Muscle layer of duodenum (tissue), 2 donors: ENCODE measurements around the gene DNAJB4.
"Not testable (repeated sequence)": the region's sequence is repeated elsewhere in the genome, so short reads cannot be mapped to it uniquely, and the experiment has no call there.

ENCODE experiments used
- H3K27ac ChIP-seq: one replicate; pipeline ENCODE4 v1.7.0; 2013; ENCODE audit warnings: mild to moderate bottlenecking, low read length
- H3K27me3 ChIP-seq: one replicate; pipeline ENCODE4 v1.7.0; 2013; ENCODE audit warnings: low read depth, mild to moderate bottlenecking, control low read depth, low read length
- H3K36me3 ChIP-seq, 2 donors: one replicate each; pipeline ENCODE4 v1.7.0; 2013; ENCODE audit warnings: low read length in 2 of 2, control low read depth in 1 of 2, mild to moderate bottlenecking in 1 of 2; ENCODE audit not compliant: insufficient read depth in 2 of 2, control insufficient read depth in 1 of 2
- H3K4me1 ChIP-seq, 2 donors: one replicate each; pipeline ENCODE4 v1.7.0; 2013; ENCODE audit warnings: low read length in 2 of 2, mild to moderate bottlenecking in 2 of 2, control low read depth in 1 of 2, moderate library complexity in 1 of 2; ENCODE audit not compliant: insufficient read depth in 2 of 2, control insufficient read depth in 1 of 2
- H3K4me3 ChIP-seq, 2 donors: one replicate each; pipeline ENCODE4 v1.7.0; 2013; ENCODE audit warnings: low read length in 2 of 2, low read depth in 1 of 2, mild to moderate bottlenecking in 1 of 2
- H3K9me3 ChIP-seq, 2 donors: one replicate each; pipeline ENCODE4 v1.7.0; 2013; ENCODE audit warnings: low read length in 2 of 2, control low read depth in 1 of 2, mild to moderate bottlenecking in 1 of 2; ENCODE audit not compliant: control insufficient read depth in 1 of 2
- donor health status: healthy.

Gene DNAJB4

DNA sequence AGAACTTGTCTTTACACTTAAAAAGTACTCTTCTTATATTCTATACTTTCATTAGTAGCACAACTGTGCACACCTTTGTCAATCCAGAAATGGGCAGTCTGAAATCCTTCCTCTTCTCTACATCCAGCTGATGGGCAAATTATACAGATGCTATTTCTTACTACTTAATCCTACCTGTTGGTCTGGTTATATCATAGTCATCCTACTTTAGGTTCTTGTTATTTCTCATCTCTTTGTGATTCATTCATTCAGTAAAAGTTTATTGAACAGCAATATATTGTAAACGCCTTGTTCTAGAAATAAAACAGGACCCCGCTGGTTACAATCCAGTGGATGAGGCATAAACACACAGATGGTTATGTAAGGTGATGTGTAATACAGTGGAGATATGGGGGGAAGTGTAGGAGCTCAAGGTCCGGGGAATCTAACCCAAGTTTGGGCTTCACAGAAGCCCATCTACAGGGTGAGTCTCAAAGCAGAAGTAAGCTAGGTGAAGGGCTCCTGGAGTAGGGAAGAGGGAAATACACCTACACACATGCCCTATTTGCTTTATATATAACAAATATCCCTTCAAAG, 14.0 kb upstream of the DNAJB4 start:
- H3K4me1 ChIP-seq = peaks cover 0 to 3% of the 10 kb centered on the region in 2 donors
- H3K4me3 ChIP-seq = no peak overlapping the region
- H3K36me3 ChIP-seq = no peaks in the 10 kb centered on the region
- no peaks in the 10 kb centered on the region for H3K27me3 ChIP-seq
- no peak overlapping the region for H3K27ac ChIP-seq
- no peaks in the 10 kb centered on the region for H3K9me3 ChIP-seq

- H3K9me3 ChIP-seq = no peaks in the 10 kb centered on the region
- H3K36me3 ChIP-seq = no peaks in the 10 kb centered on the region
- H3K27me3 ChIP-seq = no peaks in the 10 kb centered on the region
- H3K4me3 ChIP-seq = no peak overlapping the region
- H3K27ac ChIP-seq = no peak overlapping the region
- H3K4me1 ChIP-seq = peaks cover 0 to 3% of the 10 kb centered on the region in 2 donors
Observed at GRCh38 chr1:77991638-77992037, 13.1 kb upstream of the DNAJB4 start.

DNA sequence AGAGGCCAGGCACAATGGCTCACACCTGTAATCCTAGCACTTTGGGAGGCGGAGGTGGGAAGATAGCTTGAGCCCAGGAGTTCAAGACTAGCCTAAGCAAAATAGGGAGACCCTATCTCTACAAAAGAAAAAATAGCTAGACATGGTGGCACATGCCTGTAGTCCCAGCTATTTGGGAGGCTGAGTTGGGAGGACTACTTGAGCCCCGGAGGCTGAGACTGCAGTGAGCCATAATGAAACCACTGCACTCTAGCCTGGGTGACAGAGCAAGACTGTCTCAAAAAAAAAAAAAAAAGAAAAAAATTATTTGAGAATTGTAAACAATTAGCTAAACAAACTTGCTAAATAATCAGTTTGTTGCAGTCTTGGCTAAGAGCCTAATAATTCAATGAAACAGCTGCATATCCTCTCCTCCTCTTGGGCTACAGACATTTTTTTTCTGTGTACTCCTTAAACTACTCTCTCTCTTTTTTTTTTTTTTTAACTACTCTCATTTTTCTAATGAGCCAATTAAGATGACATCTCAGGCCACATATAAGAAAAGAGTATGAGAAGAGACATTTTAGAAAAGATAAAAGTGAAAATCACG, 10.5 kb upstream of the DNAJB4 start:
- Histone ChIP-seq H3K4me3 (no peak overlapping the region), H3K4me1 (peaks cover 0 to 3% of the 10 kb centered on the region in 2 donors), H3K27me3 (no peaks in the 10 kb centered on the region), H3K27ac (no peak overlapping the region), H3K36me3 (no peaks in the 10 kb centered on the region), H3K9me3 (no peaks in the 10 kb centered on the region)

- Histone ChIP-seq H3K4me1 (no peaks in the 10 kb centered on the region), H3K4me3 (no peak overlapping the region), H3K9me3 (no peaks in the 10 kb centered on the region), H3K27ac (no peak overlapping the region), H3K27me3 (no peaks in the 10 kb centered on the region), H3K36me3 (no peaks in the 10 kb centered on the region)
Observed at GRCh38 chr1:77996734-77997133, 8.0 kb upstream of the DNAJB4 start.

DNA sequence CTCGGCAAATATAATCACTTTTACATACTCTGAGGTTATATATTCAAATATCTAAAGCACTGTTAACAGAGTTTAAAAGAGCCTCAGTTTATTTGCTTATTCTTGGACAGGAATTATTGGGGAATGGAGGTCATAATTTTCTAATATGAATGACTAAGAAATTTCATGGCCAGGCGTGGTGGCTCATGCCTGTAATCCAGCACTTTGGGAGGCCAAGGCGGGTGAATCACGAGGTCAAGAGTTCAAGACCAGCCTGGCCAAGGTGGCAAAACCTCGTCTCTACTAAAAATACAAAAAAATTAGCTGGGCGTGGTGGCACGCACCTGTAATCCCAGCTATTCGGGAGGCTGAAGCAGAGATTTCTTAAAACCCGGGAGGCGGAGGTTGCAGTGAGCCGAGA, 4.2 kb upstream of the DNAJB4 start:
- not testable (repeated sequence) for H3K27ac ChIP-seq, H3K4me3 ChIP-seq, H3K4me1 ChIP-seq, H3K9me3 ChIP-seq, H3K36me3 ChIP-seq, H3K27me3 ChIP-seq

- Histone ChIP-seq H3K4me1 (peaks cover 7 to 9% of the 10 kb centered on the region in 2 donors), H3K9me3 (no peaks in the 10 kb centered on the region), H3K27me3 (no peaks in the 10 kb centered on the region), H3K27ac (peak overlapping the region; percentile 100), H3K4me3 (peak overlapping the region in 1 of 2 donors; percentile 92), H3K36me3 (peaks cover 0 to 11% of the 10 kb centered on the region in 2 donors)
Observed at GRCh38 chr1:78003070-78003746, 1.5 kb upstream of the DNAJB4 start.

DNA sequence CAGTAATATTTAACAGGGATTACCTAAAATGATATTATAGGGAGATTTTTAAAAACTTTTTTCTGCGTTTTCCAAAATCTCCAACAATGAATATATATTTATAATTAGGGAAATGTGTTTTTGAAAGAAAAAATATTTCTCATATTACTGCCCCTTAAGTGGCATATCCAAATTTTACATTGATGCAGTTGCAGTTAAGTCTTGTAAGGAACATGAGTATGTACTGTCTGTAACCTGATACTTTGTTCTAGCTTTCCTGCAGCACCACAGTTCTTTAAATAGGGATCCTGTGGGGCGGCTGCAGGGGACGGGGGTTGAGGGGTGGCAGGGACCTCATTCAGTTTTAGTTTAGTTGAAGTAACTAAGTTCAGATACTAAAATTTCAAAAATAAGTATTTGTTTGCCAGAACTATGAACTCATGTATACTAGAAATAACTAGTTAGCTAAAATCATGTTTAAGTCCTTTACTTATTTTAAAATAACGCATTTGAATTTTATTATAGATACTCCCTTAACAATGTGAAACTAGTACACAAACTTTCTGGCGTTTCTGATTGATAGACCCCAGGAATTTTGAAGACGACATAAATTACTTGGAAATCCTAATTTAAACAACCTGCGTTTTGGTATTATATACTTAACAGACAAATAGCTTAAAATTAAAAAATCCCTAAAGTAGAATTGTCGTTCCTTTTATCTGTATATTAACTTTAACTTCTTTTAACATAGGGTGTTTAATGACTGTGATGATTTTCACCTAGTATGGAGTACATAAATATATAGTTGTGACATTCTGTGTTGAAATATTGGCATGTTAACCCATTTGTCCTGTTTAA, 639 bp upstream of the DNAJB4 start:
- Histone ChIP-seq H3K27ac (peak overlapping the region; percentile 100), H3K27me3 (no peaks in the 10 kb centered on the region), H3K36me3 (peaks cover 0 to 11% of the 10 kb centered on the region in 2 donors), H3K4me1 (peaks cover 7 to 9% of the 10 kb centered on the region in 2 donors), H3K9me3 (no peaks in the 10 kb centered on the region), H3K4me3 (peak overlapping the region; percentile 68 to 92)

GRCh38 chr1:78005448-78005722, 646 bp downstream of the DNAJB4 start:
- Histone ChIP-seq H3K4me3 (peak overlapping the region; percentile 68 to 92), H3K36me3 (peaks cover 0 to 11% of the 10 kb centered on the region in 2 donors), H3K4me1 (peaks cover 9 to 11% of the 10 kb centered on the region in 2 donors), H3K9me3 (no peaks in the 10 kb centered on the region), H3K27me3 (no peaks in the 10 kb centered on the region), H3K27ac (peak overlapping the region; percentile 100)

DNA sequence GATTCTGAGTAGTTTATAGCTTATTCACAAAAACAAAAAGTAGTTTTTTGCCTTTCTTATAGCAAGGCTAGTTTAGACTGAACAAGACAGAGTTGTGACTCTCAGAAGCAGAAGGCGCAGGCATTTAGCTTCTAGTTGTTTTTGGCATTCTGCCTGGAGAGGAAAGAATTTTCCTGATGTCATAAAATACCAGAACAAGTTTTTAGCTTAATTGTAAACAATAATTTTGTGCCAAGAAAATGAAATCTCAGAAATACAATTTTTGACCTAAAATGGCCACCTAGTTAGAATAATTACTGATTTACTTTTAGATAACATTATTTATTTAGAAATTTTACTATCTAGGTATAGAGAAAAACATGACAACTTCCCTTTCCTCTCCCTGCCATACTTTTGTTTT, 1.0 kb downstream of the DNAJB4 start:
- Histone ChIP-seq H3K36me3 (peaks cover 0 to 11% of the 10 kb centered on the region in 2 donors), H3K9me3 (no peaks in the 10 kb centered on the region), H3K4me3 (peak overlapping the region; percentile 68 to 92), H3K27ac (peak overlapping the region; percentile 100), H3K27me3 (no peaks in the 10 kb centered on the region), H3K4me1 (peaks cover 11 to 13% of the 10 kb centered on the region in 2 donors)

- H3K9me3 ChIP-seq = no peaks in the 10 kb centered on the region
Observed at GRCh38 chr1:78006521-78006920, 1.8 kb downstream of the DNAJB4 start.

DNA sequence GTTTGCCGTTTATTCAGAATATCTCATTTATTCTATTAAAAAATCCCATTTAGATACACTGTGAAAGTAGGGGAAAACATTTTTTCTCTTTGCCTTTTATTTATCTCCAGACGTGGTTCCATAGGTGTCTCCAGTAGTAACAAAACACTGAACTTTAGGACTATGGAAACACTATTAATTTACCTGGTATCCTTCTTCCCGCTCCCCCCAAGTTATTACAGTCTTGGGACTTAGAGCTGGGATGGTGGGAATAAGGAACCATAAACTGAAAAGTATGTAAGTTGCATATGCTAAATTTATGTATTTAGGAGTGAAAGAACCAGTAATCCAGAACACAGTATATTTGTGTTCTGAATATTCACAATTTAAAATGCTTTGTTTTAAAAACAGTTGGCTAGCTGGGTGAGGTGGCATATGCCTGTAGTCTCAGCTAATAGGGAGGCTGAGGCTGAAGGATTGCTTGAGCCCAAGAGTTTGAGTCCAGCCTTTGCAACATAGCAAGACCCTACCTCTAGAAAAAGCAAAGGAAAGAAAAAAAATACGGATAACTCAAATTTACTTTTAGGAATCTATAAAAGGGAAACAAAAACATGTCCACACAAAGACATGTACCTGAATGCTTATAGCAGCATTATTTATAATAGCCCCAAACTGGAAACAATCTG, 3.1 kb downstream of the DNAJB4 start:
- Histone ChIP-seq H3K27ac (no peak overlapping the region), H3K4me1 (peaks cover 11 to 13% of the 10 kb centered on the region in 2 donors), H3K27me3 (no peaks in the 10 kb centered on the region), H3K4me3 (peak overlapping the region; percentile 61 to 68), H3K9me3 (no peaks in the 10 kb centered on the region), H3K36me3 (peaks cover under 1 to 11% of the 10 kb centered on the region in 2 donors)

More at GRCh38 chr1:78006521-78006920, 1.8 kb downstream of the DNAJB4 start:
- Histone ChIP-seq H3K27me3 (no peaks in the 10 kb centered on the region), H3K4me3 (peak overlapping the region; percentile 68 to 92), H3K4me1 (peaks cover 11 to 13% of the 10 kb centered on the region in 2 donors), H3K36me3 (peaks cover 0 to 11% of the 10 kb centered on the region in 2 donors), H3K27ac (peak overlapping the region; percentile 100)
